DND-41 (cell line): Measurements from ENCODE around the gene SEM1.
A peak's percentile ranks its signal among the peaks of the same experiment; 100 is the strongest.
"Not testable (repeated sequence)": the region's sequence is repeated elsewhere in the genome, so short reads cannot be mapped to it uniquely, and the experiment has no call there.

Source experiments
- ATAC-seq: fragments of 200-7000 bp; cut with Tn5 transposase; 3 replicates; pipeline ENCODE4 v1.9.1; 2021; ENCODE audit warnings: low read depth; ENCODE audit not compliant: insufficient read depth
- DNase-seq: peaks from one replicate; pipeline ENCODE4 v3.0.0-alpha.2; 2020
- H2AFZ ChIP-seq: 2 replicates; pipeline ENCODE4 v1.6.0; 2012; ENCODE audit warnings: low read depth, low read length
- H3K27ac ChIP-seq: 2 replicates; pipeline ENCODE4 v1.5.1; 2012; ENCODE audit warnings: low read length, inconsistent platforms
- H3K27me3 ChIP-seq: fragments of 200-600 bp; sonication (generic); 2 replicates; pipeline ENCODE4 v1.6.0; 2012; ENCODE audit warnings: low read length, mild to moderate bottlenecking, inconsistent platforms; ENCODE audit not compliant: insufficient read depth, poor library complexity
- H3K36me3 ChIP-seq: 2 replicates; pipeline ENCODE4 v1.5.1; 2012; ENCODE audit warnings: low read length, inconsistent platforms; ENCODE audit not compliant: insufficient read depth
- H3K4me1 ChIP-seq: 2 replicates; pipeline ENCODE4 v1.5.1; 2012; ENCODE audit warnings: mild to moderate bottlenecking, low read length; ENCODE audit not compliant: insufficient read depth
- H3K4me2 ChIP-seq: 2 replicates; pipeline ENCODE4 v1.6.0; 2012; ENCODE audit warnings: mild to moderate bottlenecking, moderate library complexity, low read length, inconsistent platforms; ENCODE audit not compliant: insufficient read depth
- H3K4me3 ChIP-seq, 2 experiments: fragments of 200-600 bp in 1 of 2; shearing (Covaris generic) in 1 of 2; 2 replicates each; pipeline ENCODE4 v1.5.1; 2012 to 2016; ENCODE audit warnings: inconsistent platforms in 2 of 2, low read length in 2 of 2, mild to moderate bottlenecking in 2 of 2, low read depth in 1 of 2, moderate library complexity in 1 of 2
- H3K79me2 ChIP-seq: 2 replicates; pipeline ENCODE4 v1.6.0; 2012; ENCODE audit warnings: low read length, inconsistent platforms; ENCODE audit not compliant: insufficient read depth
- H3K9ac ChIP-seq: 2 replicates; pipeline ENCODE4 v1.6.0; 2012; ENCODE audit warnings: low read depth, mild to moderate bottlenecking, inconsistent platforms, low read length, moderate library complexity
- H3K9me3 ChIP-seq: 2 replicates; pipeline ENCODE4 v1.5.1; 2012; ENCODE audit warnings: low read length, moderate library complexity, mild to moderate bottlenecking, inconsistent platforms; ENCODE audit not compliant: insufficient read depth, severe bottlenecking
- H4K20me1 ChIP-seq: 2 replicates; pipeline ENCODE4 v1.6.0; 2012; ENCODE audit warnings: low read length; ENCODE audit not compliant: insufficient read depth
- EZH2 ChIP-seq: IDR thresholded peaks from 3 replicates; pipeline ENCODE4 v1.6.1; 2012; ENCODE audit warnings: borderline replicate concordance, low read depth, mild to moderate bottlenecking, moderate library complexity, low read length, inconsistent platforms; ENCODE audit not compliant: severe bottlenecking
- TF ChIP-seq, protein P1 (sequence below): IDR thresholded peaks from 2 replicates; pipeline ENCODE4 v1.5.1; 2012; ENCODE audit warnings: borderline replicate concordance, low read length, moderate library complexity, mild to moderate bottlenecking; ENCODE audit not compliant: poor library complexity, severe bottlenecking; ENCODE audit errors: extremely low read depth

SEM1 gene

DNA sequence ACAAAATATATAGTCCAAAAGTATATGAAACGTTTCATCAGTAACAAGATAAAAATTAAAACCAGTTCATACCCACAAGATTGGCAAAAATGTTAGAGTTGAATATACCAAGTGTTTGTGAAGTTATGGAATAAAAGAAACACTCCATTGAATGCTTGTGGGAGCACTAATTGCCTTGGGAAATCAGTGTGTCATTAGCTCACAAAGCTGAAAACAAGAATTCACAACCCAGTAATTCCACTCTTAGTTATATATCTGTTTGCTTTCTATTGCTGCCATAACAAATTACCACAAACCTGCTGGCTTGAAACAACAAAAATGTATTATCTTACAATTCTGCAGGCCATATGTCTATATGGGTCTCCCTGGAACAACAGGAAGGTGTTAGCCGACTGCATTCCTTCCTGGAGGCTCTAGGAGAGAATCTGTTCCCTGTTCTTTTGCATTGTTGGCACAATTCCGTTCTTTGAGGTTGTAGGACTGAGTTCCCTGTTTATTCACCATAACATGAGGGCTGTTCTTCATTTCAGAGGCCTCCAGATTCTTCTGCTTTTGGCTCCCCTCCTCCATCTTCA is 45.7 kb downstream of the SEM1 start:
- DNase-seq (no peak), ATAC-seq (no peak)
- H4K20me1 ChIP-seq: no peaks in the 10 kb centered on the region
- H2AFZ ChIP-seq: no peak overlapping the region
- no peaks in the 10 kb centered on the region for H3K9me3 ChIP-seq
- no peak overlapping the region for H3K4me3 ChIP-seq
- H3K27me3 ChIP-seq: no peaks in the 10 kb centered on the region
- H3K36me3 ChIP-seq: no peaks in the 10 kb centered on the region
- H3K79me2 ChIP-seq: no peaks in the 10 kb centered on the region
- peaks cover 5% of the 10 kb centered on the region; the same call in 1 of the 2 replicates for H3K4me1 ChIP-seq
- H3K9ac ChIP-seq: no peak overlapping the region
- TF ChIP-seq, protein P1, sequence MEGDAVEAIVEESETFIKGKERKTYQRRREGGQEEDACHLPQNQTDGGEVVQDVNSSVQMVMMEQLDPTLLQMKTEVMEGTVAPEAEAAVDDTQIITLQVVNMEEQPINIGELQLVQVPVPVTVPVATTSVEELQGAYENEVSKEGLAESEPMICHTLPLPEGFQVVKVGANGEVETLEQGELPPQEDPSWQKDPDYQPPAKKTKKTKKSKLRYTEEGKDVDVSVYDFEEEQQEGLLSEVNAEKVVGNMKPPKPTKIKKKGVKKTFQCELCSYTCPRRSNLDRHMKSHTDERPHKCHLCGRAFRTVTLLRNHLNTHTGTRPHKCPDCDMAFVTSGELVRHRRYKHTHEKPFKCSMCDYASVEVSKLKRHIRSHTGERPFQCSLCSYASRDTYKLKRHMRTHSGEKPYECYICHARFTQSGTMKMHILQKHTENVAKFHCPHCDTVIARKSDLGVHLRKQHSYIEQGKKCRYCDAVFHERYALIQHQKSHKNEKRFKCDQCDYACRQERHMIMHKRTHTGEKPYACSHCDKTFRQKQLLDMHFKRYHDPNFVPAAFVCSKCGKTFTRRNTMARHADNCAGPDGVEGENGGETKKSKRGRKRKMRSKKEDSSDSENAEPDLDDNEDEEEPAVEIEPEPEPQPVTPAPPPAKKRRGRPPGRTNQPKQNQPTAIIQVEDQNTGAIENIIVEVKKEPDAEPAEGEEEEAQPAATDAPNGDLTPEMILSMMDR: no peak
- TF ChIP-seq EZH2: no peak
- no peak overlapping the region for H3K27ac ChIP-seq
- no peak overlapping the region for H3K4me2 ChIP-seq

DNA sequence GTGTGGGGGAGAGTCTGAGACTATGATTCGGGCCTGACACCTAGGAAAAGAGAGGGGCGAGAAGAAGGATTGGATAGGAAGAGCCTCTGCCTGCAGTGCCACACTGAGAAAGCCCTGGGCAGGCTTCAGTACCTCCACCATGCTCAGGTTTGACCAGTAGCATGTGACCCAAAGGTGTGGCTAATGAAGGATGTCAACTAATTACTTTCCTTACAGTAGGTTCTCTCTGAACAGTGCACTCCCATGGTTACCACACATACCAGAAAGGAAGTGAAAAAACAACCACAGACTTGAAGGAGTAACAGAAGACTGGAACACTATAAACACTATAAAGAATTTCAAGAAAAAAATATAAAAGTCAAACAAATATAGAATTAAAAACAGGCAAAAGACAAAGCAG is 46.2 kb downstream of the SEM1 start:
- peaks cover 5% of the 10 kb centered on the region; the same call in 1 of the 2 replicates for H3K4me1 ChIP-seq
- H3K27ac ChIP-seq: no peak overlapping the region
- H2AFZ ChIP-seq: no peak overlapping the region
- TF ChIP-seq, protein P1: no peak
- TF ChIP-seq EZH2: no peak
- H3K4me3 ChIP-seq: no peak overlapping the region
- no peak for DNase-seq
- no peaks in the 10 kb centered on the region for H3K9me3 ChIP-seq
- no peak overlapping the region for H3K4me2 ChIP-seq
- H3K36me3 ChIP-seq: no peaks in the 10 kb centered on the region
- no peaks in the 10 kb centered on the region for H4K20me1 ChIP-seq
- no peaks in the 10 kb centered on the region for H3K27me3 ChIP-seq
- no peak overlapping the region for H3K9ac ChIP-seq
- no peaks in the 10 kb centered on the region for H3K79me2 ChIP-seq
- ATAC-seq: peak; percentile 76

DNA sequence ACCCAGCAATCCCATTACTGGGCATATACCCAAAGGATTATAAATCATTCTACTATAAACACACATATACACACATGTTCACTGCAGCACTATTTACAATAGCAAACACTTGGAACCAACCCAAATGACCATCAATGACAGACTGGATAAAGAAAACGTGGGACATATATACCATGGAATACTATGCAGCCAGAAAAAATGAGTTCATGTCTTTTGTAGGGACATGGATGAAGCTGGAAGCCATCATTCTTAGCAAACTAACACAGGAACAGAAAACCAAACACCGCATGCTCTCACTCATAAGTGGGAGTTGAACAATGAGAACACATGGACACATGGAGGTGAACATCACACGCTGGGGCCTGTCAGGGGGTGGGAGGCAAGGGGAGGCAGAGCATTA is 47.5 kb downstream of the SEM1 start:
- H4K20me1 ChIP-seq, H3K9ac ChIP-seq, H3K4me2 ChIP-seq, DNase-seq, H3K27ac ChIP-seq, ATAC-seq, H3K4me3 ChIP-seq, H2AFZ ChIP-seq, H3K9me3 ChIP-seq, H3K27me3 ChIP-seq, H3K36me3 ChIP-seq, H3K4me1 ChIP-seq, H3K79me2 ChIP-seq: not testable (repeated sequence)

DNA sequence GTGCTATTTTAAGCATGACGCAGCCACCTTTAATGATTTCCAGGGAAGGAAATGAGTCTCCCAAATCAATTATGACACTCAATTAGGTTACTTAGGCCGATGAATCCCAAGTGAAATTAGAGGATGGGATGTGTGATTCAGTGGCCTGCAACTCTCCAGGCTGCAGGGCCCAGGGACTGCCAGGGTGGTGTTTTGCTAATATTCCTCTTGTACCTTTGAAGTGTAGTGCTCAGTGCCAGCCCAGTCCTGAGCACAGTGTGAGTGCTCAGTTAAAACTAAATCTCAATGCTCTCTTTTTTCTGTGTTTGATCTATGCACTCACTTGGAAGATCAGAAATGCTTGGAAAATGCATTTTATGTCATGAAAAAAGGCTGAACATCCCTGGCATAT is 51.6 kb downstream of the SEM1 start:
- Histone ChIP-seq H3K27me3 (no peaks in the 10 kb centered on the region), H3K4me2 (no peak overlapping the region), H3K4me3 (no peak overlapping the region), H3K79me2 (no peaks in the 10 kb centered on the region), H2AFZ (no peak overlapping the region), H3K4me1 (no peaks in the 10 kb centered on the region), H4K20me1 (no peaks in the 10 kb centered on the region), H3K36me3 (no peaks in the 10 kb centered on the region), H3K9ac (no peak overlapping the region), H3K27ac (no peak overlapping the region), H3K9me3 (no peaks in the 10 kb centered on the region)
- ATAC-seq: no peak
- TF ChIP-seq, protein P1: no peak
- DNase-seq: no peak
